ENCODE data around the gene IRGQ.

DNA sequence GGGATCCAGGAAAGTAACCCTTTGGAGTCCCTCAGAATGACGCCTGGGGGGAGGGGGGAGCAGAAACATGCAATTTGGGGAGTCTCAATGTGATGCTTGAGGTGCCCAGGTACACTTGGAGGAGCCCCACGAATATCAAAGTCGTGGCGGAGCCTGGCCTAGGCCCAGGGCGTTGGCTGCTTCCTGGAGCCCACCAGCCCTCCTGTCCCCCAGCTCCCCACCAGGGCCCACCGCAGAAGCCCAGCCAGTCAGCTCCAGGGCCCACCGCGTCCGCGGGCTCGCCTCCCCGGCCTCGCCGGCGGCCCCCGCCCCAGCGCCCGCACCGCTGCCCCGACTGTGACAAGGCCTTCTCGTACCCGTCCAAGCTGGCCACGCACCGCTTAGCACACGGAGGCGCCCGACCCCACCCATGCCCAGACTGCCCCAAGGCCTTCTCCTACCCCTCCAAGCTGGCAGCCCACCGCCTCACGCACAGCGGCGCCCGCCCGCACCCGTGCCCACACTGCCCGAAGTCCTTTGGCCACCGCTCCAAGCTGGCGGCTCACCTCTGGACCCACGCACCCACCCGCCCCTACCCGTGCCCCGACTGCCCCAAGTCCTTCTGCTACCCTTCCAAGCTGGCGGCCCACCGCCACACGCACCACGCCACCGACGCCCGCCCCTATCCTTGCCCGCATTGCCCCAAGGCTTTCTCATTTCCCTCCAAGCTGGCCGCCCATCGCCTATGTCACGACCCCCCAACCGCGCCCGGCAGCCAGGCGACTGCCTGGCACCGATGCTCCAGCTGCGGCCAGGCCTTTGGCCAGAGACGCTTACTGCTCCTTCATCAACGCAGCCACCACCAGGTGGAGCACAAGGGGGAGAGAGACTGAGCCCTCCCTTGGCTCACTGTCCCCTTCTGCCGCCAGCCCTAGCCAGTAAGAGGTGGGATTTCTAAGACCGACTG lies 60.8 kb downstream of the IRGQ start:
- TF ChIP-seq TAF1 (IDR thresholded peaks at IDR 0.05; ENCODE audit: low read depth, low read length) (no peak), POLR2A (IDR thresholded peaks at IDR 0.05; ENCODE audit: low read depth, low read length) (no peak), POU2F2 (IDR thresholded peaks at IDR 0.05; ENCODE audit: low read depth, low read length) (no peak)

Measured in GM12891 (cell line).